ENCODE measurements around the gene SEPTIN2.
"Not testable (repeated sequence)": the region's sequence is repeated elsewhere in the genome, so short reads cannot be mapped to it uniquely, and the experiment has no call there.

The SEPTIN2 gene

GRCh38 chr2:241354668-241355658 is 39.2 kb downstream of the SEPTIN2 start:
- DNase-seq: peak; percentile 39 to 59 (median 44)

- DNase-seq: peak; percentile 94 to 99 (median 97)
Measured at GRCh38 chr2:241355983-241356870, 40.5 kb downstream of the SEPTIN2 start, which contains the start of gene FARP2. FARP2 (plus strand) TSS chr2:241356285; CDS start chr2:241373108, 16,823 bp downstream.

- DNase-seq: peak in 2 of 3 experiments; percentile 41 to 63
Measured at GRCh38 chr2:241356871-241357260, 41.1 kb downstream of the SEPTIN2 start.

- no peak for DNase-seq
Measured at GRCh38 chr2:241357531-241357930, 41.8 kb downstream of the SEPTIN2 start.

- DNase-seq: no peak
Measured at GRCh38 chr2:241358470-241358869, 42.7 kb downstream of the SEPTIN2 start.

GRCh38 chr2:241359481-241360045 is 43.8 kb downstream of the SEPTIN2 start:
- DNase-seq: no peak

GRCh38 chr2:241363426-241363825 is 47.7 kb downstream of the SEPTIN2 start:
- no peak for DNase-seq

GRCh38 chr2:241364781-241365180 is 49.1 kb downstream of the SEPTIN2 start:
- DNase-seq: no peak

- peak in 1 of 3 experiments; percentile 15 for DNase-seq
Measured at GRCh38 chr2:241366678-241367077, 51.0 kb downstream of the SEPTIN2 start.

- no peak for DNase-seq
Measured at GRCh38 chr2:241368643-241369042, 52.9 kb downstream of the SEPTIN2 start.

GRCh38 chr2:241372361-241372992 is 56.8 kb downstream of the SEPTIN2 start:
- DNase-seq: peak in 2 of 3 experiments; percentile 9 to 58

- peak in 2 of 3 experiments; percentile 47 to 79 for DNase-seq
Measured at GRCh38 chr2:241373446-241373845, 57.7 kb downstream of the SEPTIN2 start.

GRCh38 chr2:241373906-241374305 is 58.2 kb downstream of the SEPTIN2 start:
- DNase-seq: not testable (repeated sequence)

- DNase-seq: no peak
Measured at GRCh38 chr2:241375300-241375699, 59.6 kb downstream of the SEPTIN2 start.

GRCh38 chr2:241376808-241377207 is 61.1 kb downstream of the SEPTIN2 start:
- DNase-seq: no peak

- DNase-seq: no peak
Measured at GRCh38 chr2:241378816-241379215, 63.1 kb downstream of the SEPTIN2 start.

- no peak for DNase-seq
Measured at GRCh38 chr2:241379481-241380480, 64.1 kb downstream of the SEPTIN2 start.

GRCh38 chr2:241381872-241382271 is 66.1 kb downstream of the SEPTIN2 start:
- no peak for DNase-seq

GRCh38 chr2:241385450-241385849 is 69.7 kb downstream of the SEPTIN2 start:
- not testable (repeated sequence) for DNase-seq

GRCh38 chr2:241386519-241386918 is 70.8 kb downstream of the SEPTIN2 start:
- no peak for DNase-seq

- DNase-seq: no peak
Measured at GRCh38 chr2:241389697-241390096, 74.0 kb downstream of the SEPTIN2 start.
